ENCODE data around the gene PSD4.

- TF ChIP-seq CTCF (IDR thresholded peaks at IDR 0.05; ENCODE audit: insufficient read depth, low read length, poor library complexity, severe bottlenecking) (no peak), EZH2phosphoT487 (conservative IDR thresholded peaks at IDR 0.05; ENCODE audit: low read length) (no peak)
Measured at GRCh38 chr2:113169586-113169985, 4.2 kb upstream of the PSD4 start.
